Prostate gland (tissue), 2 donors: Measurements from ENCODE around the gene HTR7. TPM values are rescaled to one million over a fixed set of nuclear protein-coding genes. Genes with fewer than 3 reads are reported as not detected.

Experiments used
- DNase-seq: peaks from one replicate; pipeline ENCODE4 v3.0.0-alpha.2; 2019; ENCODE audit warnings: low spot score
- H3K27ac ChIP-seq, 2 donors: fragments of 200-600 bp; sonication (generic); 2 replicates each; pipeline ENCODE4 v1.5.1; 2017 to 2019
- H3K27me3 ChIP-seq: fragments of 200-600 bp; sonication (generic); replicated peaks from 2 replicates; pipeline ENCODE4 v1.5.1; 2019; ENCODE audit not compliant: insufficient read depth
- H3K36me3 ChIP-seq, 2 donors: fragments of 200-600 bp; sonication (generic); 1 replicate in 1 of 2; 2 replicates in 1 of 2; pipeline versions ENCODE4 v1.5.1 to v1.8.1; 2017 to 2019
- H3K4me1 ChIP-seq: fragments of 200-600 bp; sonication (generic); replicated peaks from 2 replicates; pipeline ENCODE4 v1.5.1; 2019
- H3K4me3 ChIP-seq, 2 donors: fragments of 200-600 bp; sonication (generic); 2 replicates each; pipeline ENCODE4 v1.5.1; 2017 to 2019
- H3K9me3 ChIP-seq: fragments of 200-600 bp; sonication (generic); 2 replicates; pipeline ENCODE4 v1.5.1; 2017
- POLR2A ChIP-seq: fragments of 450-650 bp; IDR thresholded peaks from one replicate; pipeline ENCODE4 v1.6.1; 2016; ENCODE audit warnings: antibody characterized with exemption, mild to moderate bottlenecking
- POLR2AphosphoS5 ChIP-seq: sonication (generic); formaldehyde crosslinking; IDR thresholded peaks from one replicate; pipeline ENCODE4 v1.6.1; 2017; ENCODE audit warnings: antibody characterized with exemption
- WGBS: methylation state at CpG from one replicate; pipeline ENCODE4 v1.1.5; 2018; 5-methylcytosine and 5-hydroxymethylcytosine counted together
- intact Hi-C: fragments of 100-400 bp; cut with DNase I; formaldehyde crosslinking; loops from one replicate; pipeline ENCODE4 v1.14.2; 2022
- total RNA-seq, 2 donors: library from RNA; depleted of rRNA; stranded (reverse); fragments of >200 nt; gene quantifications; one replicate each; pipeline ENCODE4 v1.1.0, GENCODE V29; 2016
- TF ChIP-seq, protein P1 (sequence below), 4 experiments: fragments of 200-600 bp in 2 of 4; fragments of 450-650 bp in 2 of 4; sonication (generic) in 2 of 4; IDR thresholded peaks; 1 replicate in 3 of 4; 2 replicates in 1 of 4; pipeline ENCODE4 v1.5.1; 2016 to 2019; ENCODE audit warnings: antibody characterized with exemption in 4 of 4, mild to moderate bottlenecking in 2 of 4, moderate library complexity in 2 of 4

HTR7 gene
- total RNA-seq, 2 donors from 2014 or later, result 0.77 to 3.5 TPM

DNA sequence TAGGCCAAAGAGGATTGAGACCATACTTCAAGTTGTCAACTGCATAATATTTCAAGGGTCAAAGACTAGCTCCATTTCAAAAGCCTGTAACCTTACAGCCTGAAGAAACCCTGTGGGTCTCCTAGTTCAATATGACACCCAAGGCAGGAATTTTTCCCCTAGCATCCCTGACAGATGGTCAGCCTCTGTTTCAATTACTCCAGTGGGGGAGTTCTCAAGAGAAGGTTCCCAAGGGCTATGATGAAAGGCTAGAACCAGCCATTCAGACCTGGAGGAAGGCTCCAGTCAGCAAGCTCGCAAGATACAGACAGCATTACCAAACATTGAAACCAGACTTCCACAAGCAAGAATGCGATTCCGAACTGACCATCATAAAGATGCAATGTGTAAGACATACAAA lies 1.6 kb downstream of the HTR7 start:
- Histone ChIP-seq H3K4me3 (no peak overlapping the region), H3K36me3 (no peaks in the 10 kb centered on the region), H3K27ac (no peak overlapping the region), H3K9me3 (no peaks in the 10 kb centered on the region), H3K4me1 (no peaks in the 10 kb centered on the region), H3K27me3 (no peaks in the 10 kb centered on the region)
- TF ChIP-seq, protein P1, sequence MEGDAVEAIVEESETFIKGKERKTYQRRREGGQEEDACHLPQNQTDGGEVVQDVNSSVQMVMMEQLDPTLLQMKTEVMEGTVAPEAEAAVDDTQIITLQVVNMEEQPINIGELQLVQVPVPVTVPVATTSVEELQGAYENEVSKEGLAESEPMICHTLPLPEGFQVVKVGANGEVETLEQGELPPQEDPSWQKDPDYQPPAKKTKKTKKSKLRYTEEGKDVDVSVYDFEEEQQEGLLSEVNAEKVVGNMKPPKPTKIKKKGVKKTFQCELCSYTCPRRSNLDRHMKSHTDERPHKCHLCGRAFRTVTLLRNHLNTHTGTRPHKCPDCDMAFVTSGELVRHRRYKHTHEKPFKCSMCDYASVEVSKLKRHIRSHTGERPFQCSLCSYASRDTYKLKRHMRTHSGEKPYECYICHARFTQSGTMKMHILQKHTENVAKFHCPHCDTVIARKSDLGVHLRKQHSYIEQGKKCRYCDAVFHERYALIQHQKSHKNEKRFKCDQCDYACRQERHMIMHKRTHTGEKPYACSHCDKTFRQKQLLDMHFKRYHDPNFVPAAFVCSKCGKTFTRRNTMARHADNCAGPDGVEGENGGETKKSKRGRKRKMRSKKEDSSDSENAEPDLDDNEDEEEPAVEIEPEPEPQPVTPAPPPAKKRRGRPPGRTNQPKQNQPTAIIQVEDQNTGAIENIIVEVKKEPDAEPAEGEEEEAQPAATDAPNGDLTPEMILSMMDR (IDR thresholded peaks at IDR 0.05), result no peak
- no peak for TF ChIP-seq POLR2A
- no peak for TF ChIP-seq POLR2AphosphoS5
- 97% methylated on average over 3 of the region's 3 CpGs for WGBS
- no peak for DNase-seq
- intact Hi-C loops, result loop anchor here (10.0 kb wide), 1 partner anchor 101 kb away; no protein-coding TSS in a partner anchor

DNA sequence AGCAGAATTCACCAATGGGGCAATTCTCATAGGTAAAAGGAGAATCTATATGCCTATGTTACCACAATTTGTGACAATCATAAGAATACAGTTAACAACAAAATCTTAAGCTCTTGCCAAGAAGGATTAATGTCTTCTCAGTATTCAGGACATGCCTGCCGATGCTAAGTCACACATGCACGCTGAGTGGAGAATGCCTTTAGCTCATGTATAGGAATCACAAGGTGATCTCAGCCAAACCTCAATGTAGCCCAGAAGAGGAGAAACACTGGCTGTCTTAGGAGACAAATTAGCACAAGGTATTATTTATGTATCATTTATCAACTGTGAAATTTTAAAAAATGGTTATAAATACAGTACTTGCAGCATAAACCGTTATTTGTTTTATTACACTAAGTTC lies 2.7 kb downstream of the HTR7 start:
- no peaks in the 10 kb centered on the region for H3K9me3 ChIP-seq
- no peak overlapping the region for H3K4me3 ChIP-seq
- no peaks in the 10 kb centered on the region for H3K36me3 ChIP-seq
- H3K27me3 ChIP-seq, result no peaks in the 10 kb centered on the region
- intact Hi-C loops, result loop anchor here (10.0 kb wide), 1 partner anchor 100 kb away; no protein-coding TSS in a partner anchor
- TF ChIP-seq, protein P1 (IDR thresholded peaks at IDR 0.05), result no peak
- TF ChIP-seq POLR2AphosphoS5 (no peak), POLR2A (no peak)
- whole genome bisulfite sequencing, result 78% methylated on average over 3 of the region's 3 CpGs
- no peaks in the 10 kb centered on the region for H3K4me1 ChIP-seq
- DNase-seq, result no peak
- no peak overlapping the region for H3K27ac ChIP-seq

DNA sequence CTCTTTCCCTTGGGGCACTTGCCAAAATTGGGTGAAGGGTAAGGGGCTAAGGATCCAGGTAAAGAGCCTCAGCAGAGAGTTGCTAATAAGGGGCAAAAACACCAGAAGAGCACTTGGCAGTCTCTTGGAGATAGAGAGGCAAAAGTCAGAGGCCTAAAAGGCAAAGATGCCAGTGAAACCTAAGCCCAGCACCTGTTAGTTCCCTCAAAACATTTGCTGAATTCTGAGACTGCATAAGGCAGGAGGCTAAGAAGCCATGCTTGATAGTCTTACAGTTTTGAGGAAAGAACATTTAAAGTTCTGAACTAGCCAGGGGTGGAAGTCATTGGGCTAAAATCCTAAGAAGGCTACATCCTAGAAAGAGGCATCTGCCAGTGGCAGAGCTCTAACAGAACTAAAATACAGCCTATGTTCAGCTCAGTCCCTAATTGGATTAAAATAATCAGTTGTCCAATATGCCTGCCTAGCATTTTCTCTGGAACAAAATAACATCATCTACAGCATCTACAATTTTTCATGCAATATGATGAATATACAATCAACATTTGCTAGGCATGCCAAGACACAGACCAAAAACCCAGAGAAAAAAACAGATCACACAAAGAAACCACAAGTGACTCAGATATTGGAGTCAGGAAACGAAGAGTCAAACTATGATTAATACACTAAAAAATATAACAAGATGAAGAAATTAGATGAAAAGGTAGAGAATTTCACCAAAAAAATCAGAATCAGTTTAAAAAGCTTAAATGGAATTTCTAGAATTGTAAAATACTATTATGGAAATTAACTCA lies 7.7 kb downstream of the HTR7 start:
- no peaks in the 10 kb centered on the region for H3K9me3 ChIP-seq

DNA sequence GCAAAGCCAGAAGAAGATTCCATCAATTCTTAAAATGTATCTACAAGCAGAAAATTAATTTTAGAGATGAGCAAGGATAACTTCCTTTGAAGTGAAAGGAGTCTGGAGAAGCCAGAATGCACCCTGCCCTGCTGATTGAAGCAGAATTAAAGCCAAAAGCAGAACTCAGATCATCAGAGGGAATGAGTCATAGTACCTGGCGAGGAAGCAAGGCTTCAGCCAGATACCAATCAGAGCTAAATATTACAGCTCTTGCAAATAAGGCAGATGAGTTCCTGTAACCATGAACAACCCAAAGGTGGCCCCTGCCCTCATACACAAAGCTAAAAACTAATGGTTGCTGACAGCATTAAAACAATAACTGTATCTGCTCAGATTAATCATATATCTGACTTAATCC lies 10.4 kb downstream of the HTR7 start:
- DNase-seq, result peak; percentile 16
- no peaks in the 10 kb centered on the region for H3K27me3 ChIP-seq
- 4% methylated on average over 1 of the region's 1 CpG for WGBS
- TF ChIP-seq, protein P1 (IDR thresholded peaks at IDR 0.05), result no peak
- TF ChIP-seq POLR2AphosphoS5 (no peak), POLR2A (no peak)
- H3K4me3 ChIP-seq, result no peak overlapping the region
- H3K36me3 ChIP-seq, result no peaks in the 10 kb centered on the region
- H3K4me1 ChIP-seq, result no peaks in the 10 kb centered on the region
- H3K9me3 ChIP-seq, result no peaks in the 10 kb centered on the region
- H3K27ac ChIP-seq, result no peak overlapping the region
- intact Hi-C loops, result no loop called here

More for the DNA sequence above, 7.7 kb downstream of the HTR7 start:
- Histone ChIP-seq H3K27ac (no peak overlapping the region), H3K4me3 (no peak overlapping the region), H3K4me1 (no peaks in the 10 kb centered on the region), H3K27me3 (no peaks in the 10 kb centered on the region), H3K36me3 (no peaks in the 10 kb centered on the region)
- TF ChIP-seq, protein P1 (IDR thresholded peaks at IDR 0.05), result no peak
- TF ChIP-seq POLR2AphosphoS5 (no peak), POLR2A (no peak)
- no peak for DNase-seq
- WGBS, result 94% methylated on average over 1 of the region's 1 CpG
- intact Hi-C loops, result loop anchor here (10.0 kb wide), 1 partner anchor 95 kb away; no protein-coding TSS in a partner anchor

DNA sequence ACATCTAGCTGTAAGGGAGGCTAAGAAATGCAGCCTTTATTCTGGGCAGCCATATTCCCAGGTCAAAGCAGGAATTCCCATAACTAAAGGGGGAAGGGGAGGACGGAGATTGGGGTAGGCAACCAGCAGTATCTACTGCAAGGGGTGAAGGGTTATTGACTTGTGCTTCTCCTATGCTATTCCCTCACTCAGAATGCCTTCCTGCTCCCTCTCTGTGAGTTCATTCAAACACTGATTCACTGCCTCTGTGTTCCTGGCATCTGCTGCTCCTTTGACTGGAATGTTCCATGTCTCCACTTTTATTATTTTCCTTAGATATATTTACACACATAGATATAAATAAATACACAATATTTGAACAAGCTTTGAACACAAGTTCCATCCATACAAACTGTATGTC lies 11.1 kb downstream of the HTR7 start:
- 94% methylated on average over 1 of the region's 1 CpG for WGBS
- H3K9me3 ChIP-seq, result no peaks in the 10 kb centered on the region

More for the DNA sequence above, 11.1 kb downstream of the HTR7 start:
- H3K36me3 ChIP-seq, result no peaks in the 10 kb centered on the region
- H3K4me1 ChIP-seq, result no peaks in the 10 kb centered on the region
- intact Hi-C loops, result no loop called here
- no peaks in the 10 kb centered on the region for H3K27me3 ChIP-seq
- TF ChIP-seq, protein P1 (IDR thresholded peaks at IDR 0.05), result no peak
- TF ChIP-seq POLR2A, result no peak
- no peak for TF ChIP-seq POLR2AphosphoS5
- H3K4me3 ChIP-seq, result no peak overlapping the region
- DNase-seq, result no peak
- H3K27ac ChIP-seq, result no peak overlapping the region
